ENCODE measurements around the gene PRDM16. TPM values are rescaled to one million over a fixed set of nuclear protein-coding genes. Genes with fewer than 3 reads are reported as not detected.

Gene PRDM16
- total RNA-seq, 2 experiments from 2014 or later = not detected

- H3K4me1 ChIP-seq (ENCODE audit: insufficient read depth, low read length, poor library complexity, severe bottlenecking) = no peaks in the 10 kb centered on the region
- H3K27ac ChIP-seq (ENCODE audit: low read depth, low read length, poor library complexity, severe bottlenecking) = no peak overlapping the region
- H3K36me3 ChIP-seq (ENCODE audit: insufficient read depth, low read length) = no peaks in the 10 kb centered on the region
- no TSS peak for BruUV-seq (replicated peaks)
- no peak for DNase-seq (ENCODE audit: low spot score)
- no peaks in the 10 kb centered on the region for H3K9me3 ChIP-seq (ENCODE audit: low read length)
- CTCF ChIA-PET (ENCODE audit: unreplicated experiment) = no interaction called here
- TF ChIP-seq EZH2phosphoT487 (IDR thresholded peaks at IDR 0.05; ENCODE audit: borderline replicate concordance, low read depth, low read length) (no peak), CTCF (conservative IDR thresholded peaks at IDR 0.05; ENCODE audit: low read length) (no peak)
- no peaks in the 10 kb centered on the region for H3K9me2 ChIP-seq (ENCODE audit: insufficient read depth, low read length)
- H3K4me2 ChIP-seq (ENCODE audit: low read length) = no peak overlapping the region
- H4K20me1 ChIP-seq (ENCODE audit: insufficient read depth, low read length) = no peaks in the 10 kb centered on the region
- POLR2A ChIA-PET = no interaction called here
- H3K79me2 ChIP-seq (ENCODE audit: insufficient read depth, low read depth, low read length) = no peaks in the 10 kb centered on the region
- intact Hi-C loops (cut with micrococcal nuclease; ENCODE audit: unreplicated experiment) = no loop called here
- H3K4me3 ChIP-seq (ENCODE audit: low read depth, low read length, poor library complexity, severe bottlenecking) = no peak overlapping the region
- no peak overlapping the region for H2AFZ ChIP-seq (ENCODE audit: low read length)
Measured at GRCh38 chr1:3242408-3243260, 173.6 kb downstream of the PRDM16 start.

GRCh38 chr1:3243304-3243703 lies 174.3 kb downstream of the PRDM16 start:
- H4K20me1 ChIP-seq (ENCODE audit: insufficient read depth, low read length) = no peaks in the 10 kb centered on the region
- DNase-seq (ENCODE audit: low spot score) = no peak
- no peak for TF ChIP-seq EZH2phosphoT487 (IDR thresholded peaks at IDR 0.05; ENCODE audit: borderline replicate concordance, low read depth, low read length)
- TF ChIP-seq CTCF (conservative IDR thresholded peaks at IDR 0.05; ENCODE audit: low read length) = no peak
- intact Hi-C loops (cut with micrococcal nuclease; ENCODE audit: unreplicated experiment) = no loop called here
- no peaks in the 10 kb centered on the region for H3K9me3 ChIP-seq (ENCODE audit: low read length)
- ChIA-PET POLR2A (no interaction called here), CTCF (ENCODE audit: unreplicated experiment) (no interaction called here)
- H3K36me3 ChIP-seq (ENCODE audit: insufficient read depth, low read length) = no peaks in the 10 kb centered on the region
- no peak overlapping the region for H3K27ac ChIP-seq (ENCODE audit: low read depth, low read length, poor library complexity, severe bottlenecking)
- no peaks in the 10 kb centered on the region for H3K79me2 ChIP-seq (ENCODE audit: insufficient read depth, low read depth, low read length)
- no peak overlapping the region for H2AFZ ChIP-seq (ENCODE audit: low read length)
- H3K4me2 ChIP-seq (ENCODE audit: low read length) = no peak overlapping the region
- H3K9me2 ChIP-seq (ENCODE audit: insufficient read depth, low read length) = no peaks in the 10 kb centered on the region
- no peak overlapping the region for H3K4me3 ChIP-seq (ENCODE audit: low read depth, low read length, poor library complexity, severe bottlenecking)
- BruUV-seq (replicated peaks) = no TSS peak
- no peaks in the 10 kb centered on the region for H3K4me1 ChIP-seq (ENCODE audit: insufficient read depth, low read length, poor library complexity, severe bottlenecking)
